GM21737 (cell line): Measurements from ENCODE around the gene SPTBN1.

Experiments
- ATAC-seq: cut with Tn5 transposase; IDR thresholded peaks from one replicate; pipeline ENCODE4 v1.9.1; 2021; ENCODE audit warnings: mild to moderate bottlenecking, moderate library complexity; ENCODE audit not compliant: unreplicated experiment

SPTBN1 gene

DNA sequence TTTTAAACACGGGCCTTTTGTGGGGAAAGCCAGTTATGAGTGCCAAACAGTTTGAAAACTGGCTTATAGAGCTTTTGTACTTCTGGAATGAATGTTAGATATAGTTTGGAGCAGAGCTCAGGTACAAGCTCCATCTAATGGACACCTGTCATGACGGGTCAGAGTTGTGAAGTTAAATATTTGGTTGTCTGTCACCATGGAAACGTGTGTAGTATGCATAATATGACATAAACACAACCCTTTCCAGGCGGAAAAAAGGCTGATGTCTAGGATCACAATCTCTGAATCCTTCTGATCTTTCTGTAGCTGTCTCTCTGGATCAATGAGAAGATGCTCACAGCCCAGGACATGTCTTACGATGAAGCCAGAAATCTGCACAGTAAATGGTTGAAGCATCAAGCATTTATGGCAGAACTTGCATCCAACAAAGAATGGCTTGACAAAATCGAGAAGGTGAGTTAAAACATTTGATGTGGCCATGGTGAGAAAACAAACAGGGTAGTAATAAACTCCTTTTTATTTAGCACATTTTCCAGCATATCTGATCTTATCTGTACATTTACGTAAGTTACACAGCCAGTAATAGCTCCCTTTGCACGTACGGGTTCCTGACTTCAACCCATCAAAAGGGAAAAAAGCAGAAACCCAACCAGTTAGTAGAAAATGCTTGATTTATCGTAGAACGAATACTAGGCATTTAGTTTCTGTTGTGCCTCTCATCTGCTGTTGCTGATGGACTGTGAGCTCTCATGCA lies 186.7 kb downstream of the SPTBN1 start:
- no peak for ATAC-seq

DNA sequence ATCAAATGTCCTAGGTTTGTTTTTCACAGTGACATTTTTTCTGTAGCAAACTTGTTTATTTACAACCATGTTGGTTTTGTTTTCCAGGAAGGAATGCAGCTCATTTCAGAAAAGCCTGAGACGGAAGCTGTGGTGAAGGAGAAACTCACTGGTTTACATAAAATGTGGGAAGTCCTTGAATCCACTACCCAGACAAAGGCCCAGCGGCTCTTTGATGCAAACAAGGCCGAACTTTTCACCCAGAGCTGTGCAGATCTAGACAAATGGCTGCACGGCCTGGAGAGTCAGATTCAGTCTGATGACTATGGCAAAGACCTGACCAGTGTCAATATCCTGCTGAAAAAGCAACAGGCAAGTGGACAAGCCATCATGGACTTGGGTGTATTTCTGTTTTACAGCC lies 188.1 kb downstream of the SPTBN1 start:
- ATAC-seq, result no peak

DNA sequence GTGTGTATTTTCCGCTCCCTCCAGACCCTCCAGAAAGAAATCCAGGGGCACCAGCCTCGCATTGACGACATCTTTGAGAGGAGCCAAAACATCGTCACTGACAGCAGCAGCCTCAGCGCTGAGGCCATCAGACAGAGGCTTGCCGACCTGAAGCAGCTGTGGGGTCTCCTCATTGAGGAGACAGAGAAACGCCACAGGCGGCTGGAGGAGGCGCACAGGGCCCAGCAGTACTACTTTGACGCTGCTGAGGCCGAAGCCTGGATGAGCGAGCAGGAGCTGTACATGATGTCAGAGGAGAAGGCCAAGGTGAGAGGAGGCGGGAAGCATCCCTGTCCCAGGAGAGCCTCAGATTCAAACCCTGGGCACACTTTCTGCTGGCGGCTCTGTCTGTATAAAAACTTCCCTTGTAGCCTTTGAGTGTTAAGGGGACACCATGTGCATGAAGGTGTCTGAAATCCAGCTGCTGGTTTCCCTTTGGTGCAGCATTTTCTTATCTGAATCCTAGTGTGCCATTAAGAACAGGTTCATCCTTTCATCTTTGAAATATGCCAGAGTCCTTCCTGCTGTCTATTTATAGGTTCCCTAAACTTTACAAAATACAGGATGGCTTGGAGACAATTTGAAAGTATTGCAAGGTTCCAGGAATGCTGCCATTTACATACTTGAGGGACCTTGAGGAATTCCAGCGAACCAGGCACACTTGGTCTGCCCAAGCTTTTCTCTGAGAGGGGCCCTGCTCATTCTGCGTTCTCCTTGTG lies 190.2 kb downstream of the SPTBN1 start:
- ATAC-seq, result no peak

DNA sequence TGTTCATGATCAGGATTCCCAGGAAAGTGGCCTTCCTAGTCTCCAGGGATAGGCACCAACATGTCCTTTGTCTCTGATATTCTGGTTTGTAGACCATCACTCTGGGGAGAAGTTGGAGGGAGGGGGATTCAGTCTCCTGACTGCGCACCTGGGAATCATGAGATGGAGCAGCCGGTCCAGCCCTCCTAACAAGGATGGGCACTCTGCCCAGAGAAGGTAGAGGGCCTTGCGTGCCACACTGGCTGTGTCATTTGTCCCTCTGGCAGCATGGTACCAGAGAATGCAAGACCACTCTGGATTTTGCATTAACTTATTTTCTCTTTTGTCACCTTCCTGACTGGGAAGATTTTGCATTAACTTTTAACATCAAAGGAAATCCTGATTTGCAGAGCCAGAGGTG lies 192.1 kb downstream of the SPTBN1 start:
- no peak for ATAC-seq

DNA sequence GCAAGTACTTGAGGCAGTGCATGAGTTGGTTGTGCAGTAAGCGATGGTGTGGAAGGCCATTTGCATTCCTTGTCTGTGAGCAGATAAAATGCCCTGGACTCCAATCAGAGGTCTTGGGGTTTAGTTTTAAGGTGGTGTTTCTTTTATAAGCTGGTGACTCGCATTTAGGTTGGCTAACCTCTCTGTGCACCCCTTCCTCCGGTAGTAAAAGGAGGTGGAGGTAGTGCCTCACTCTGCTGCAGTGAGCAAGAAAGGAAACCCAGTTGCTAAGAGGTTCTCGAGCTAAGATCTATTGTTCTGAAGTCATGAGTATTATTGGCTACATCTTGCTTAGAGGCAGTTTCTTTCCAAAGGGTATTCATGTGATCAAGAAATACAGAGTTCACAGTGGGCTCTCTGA lies 193.1 kb downstream of the SPTBN1 start:
- ATAC-seq, result no peak

DNA sequence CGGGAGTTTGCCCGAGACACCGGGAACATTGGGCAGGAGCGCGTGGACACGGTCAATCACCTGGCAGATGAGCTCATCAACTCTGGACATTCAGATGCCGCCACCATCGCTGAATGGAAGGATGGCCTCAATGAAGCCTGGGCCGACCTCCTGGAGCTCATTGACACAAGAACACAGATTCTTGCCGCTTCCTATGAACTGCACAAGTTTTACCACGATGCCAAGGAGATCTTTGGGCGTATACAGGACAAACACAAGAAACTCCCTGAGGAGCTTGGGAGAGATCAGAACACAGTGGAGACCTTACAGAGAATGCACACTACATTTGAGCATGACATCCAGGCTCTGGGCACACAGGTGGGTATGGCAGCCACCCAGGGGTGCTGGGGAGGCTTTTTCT lies 193.5 kb downstream of the SPTBN1 start:
- no peak for ATAC-seq

DNA sequence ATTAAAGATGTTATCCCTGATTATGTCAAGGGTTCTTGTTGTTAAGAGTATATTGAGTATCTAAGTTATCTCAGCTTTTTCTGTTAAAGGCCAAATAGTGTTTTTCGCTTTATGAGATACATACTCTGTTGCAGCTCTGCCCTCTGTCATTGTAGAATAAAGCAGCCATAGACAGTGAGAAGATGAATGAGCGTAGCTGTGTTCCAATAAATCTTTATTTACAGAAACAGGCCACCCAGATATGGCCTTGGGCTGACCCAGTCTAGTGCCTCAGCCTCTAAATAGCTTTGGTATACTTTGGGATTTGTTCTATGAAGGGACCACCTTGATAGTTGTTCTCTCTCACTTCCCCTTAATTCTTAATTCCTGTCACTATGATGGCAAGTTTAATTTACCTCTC lies 194.5 kb downstream of the SPTBN1 start:
- ATAC-seq, result no peak

DNA sequence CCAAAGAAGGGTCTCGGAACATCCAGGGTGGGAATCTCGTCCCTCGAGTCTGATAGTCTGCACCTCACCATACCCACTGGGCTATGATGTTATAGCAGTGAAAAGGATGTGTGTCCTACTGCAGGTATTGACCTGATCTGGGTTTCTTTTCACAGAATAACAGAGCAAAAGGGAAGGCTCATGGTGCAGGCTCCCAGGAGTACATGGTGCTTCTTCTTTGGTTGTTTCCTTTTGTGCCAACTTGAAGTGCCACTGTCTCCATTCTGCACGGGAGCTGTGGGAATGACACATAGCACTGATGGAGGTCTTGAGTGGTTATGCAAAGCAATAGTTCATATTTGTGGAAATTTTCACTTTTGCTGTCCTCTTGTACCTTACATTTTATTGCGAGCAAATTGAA lies 195.2 kb downstream of the SPTBN1 start:
- no peak for ATAC-seq

DNA sequence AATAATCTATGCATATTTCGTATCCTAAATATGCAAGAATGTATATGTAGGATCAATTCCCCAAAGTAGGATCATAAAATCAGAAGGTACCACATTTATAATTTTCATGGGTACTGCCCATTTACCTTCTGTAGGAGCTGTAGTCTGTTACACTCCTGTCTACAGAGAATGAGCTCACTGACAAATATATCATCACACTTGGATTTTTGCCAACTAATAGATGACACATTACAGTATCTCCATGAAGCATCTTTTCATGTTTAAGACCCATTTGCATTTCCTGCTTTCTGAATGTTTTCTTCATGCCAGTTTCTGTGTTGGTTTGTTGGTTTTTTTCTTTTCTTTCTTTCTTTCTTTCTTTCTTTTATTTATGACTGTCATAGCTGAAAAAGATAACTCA lies 196.4 kb downstream of the SPTBN1 start:
- peak; percentile 69 for ATAC-seq

DNA sequence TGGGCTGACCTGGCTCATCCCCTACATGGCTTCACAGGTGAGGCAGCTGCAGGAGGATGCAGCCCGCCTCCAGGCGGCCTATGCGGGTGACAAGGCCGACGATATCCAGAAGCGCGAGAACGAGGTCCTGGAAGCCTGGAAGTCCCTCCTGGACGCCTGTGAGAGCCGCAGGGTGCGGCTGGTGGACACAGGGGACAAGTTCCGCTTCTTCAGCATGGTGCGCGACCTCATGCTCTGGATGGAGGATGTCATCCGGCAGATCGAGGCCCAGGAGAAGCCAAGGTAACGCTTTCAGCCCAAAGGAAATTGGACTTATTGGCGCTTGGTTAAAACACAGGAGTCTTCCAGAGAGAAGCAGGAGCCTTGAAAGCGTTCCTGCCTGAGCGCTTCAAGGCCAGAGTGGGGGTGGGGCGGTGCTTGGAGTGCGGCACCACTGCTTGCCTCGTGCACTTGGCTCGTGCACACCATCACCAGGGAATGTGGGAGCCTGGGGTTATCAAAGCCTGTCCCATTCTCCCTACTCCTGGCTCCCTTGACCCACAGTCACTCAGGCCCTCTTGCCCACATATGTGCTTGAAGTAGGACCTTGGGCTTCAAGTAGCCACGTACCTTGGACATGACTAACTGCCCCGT lies 197.6 kb downstream of the SPTBN1 start:
- ATAC-seq, result no peak

DNA sequence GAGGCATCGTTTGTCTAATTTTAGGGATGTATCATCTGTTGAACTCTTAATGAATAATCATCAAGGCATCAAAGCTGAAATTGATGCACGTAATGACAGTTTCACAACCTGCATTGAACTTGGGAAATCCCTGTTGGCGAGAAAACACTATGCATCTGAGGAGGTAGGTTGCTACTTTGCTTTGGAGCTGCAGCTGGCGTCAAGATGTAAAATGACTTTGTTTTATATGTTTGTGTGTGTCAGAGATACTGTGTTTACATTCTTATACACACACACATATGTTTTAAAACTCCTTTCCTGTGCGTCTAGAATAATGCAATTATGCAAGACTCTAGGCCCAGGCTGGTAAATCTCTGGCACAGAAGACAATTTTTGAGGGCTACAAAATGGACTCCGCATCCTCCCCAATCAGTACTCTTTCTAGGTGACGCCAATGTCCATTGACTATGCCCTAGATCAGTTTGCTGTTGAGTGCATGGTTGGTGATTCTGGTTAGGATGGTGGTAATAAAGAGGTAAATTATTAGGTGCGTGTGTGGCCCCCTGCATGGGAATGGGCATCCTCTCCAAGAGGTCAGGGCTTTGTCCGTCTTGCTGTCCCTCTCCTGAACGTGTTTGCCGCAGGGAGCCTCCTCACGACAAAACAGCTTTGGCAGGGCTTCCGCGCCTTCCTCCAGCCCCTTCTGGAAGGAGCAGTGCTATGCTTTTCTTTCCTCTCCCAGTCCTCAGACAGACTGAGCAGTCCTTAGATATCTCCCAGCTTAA lies 199.1 kb downstream of the SPTBN1 start:
- ATAC-seq, result no peak

DNA sequence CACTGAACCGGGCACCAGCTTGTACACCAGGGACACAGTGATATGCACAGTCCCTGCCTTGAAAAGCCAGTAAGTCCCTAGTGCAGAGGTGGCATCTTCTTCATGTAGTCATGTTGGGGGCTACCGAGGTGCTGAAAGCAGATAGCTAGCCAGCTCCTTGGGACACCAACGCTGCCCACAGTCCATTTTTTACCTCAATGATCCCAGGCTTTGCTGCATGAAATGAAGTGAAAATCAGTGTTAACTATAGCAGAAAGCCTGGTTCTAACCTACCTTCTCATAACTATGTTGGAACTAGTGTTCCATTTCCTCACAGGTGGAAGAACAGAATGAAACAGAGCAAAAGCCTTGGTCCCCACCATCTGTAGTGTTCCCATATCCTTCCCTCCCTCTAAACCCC lies 200.7 kb downstream of the SPTBN1 start:
- no peak for ATAC-seq

DNA sequence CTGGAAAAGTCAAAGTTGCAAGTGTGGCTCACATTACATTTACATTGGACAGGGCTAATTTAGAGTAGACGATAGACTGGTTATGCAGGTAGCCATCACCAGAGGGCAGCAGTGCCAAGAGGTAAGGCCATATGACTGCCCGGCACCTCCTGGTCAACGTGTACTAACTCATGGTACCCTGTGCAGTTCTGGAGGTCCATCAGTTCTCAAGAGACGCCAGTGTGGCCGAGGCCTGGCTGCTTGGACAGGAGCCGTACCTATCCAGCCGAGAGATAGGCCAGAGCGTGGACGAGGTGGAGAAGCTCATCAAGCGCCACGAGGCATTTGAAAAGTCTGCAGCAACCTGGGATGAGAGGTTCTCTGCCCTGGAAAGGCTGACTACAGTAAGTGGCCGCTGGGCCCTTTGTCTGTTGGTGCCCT lies 201.5 kb downstream of the SPTBN1 start:
- no peak for ATAC-seq

DNA sequence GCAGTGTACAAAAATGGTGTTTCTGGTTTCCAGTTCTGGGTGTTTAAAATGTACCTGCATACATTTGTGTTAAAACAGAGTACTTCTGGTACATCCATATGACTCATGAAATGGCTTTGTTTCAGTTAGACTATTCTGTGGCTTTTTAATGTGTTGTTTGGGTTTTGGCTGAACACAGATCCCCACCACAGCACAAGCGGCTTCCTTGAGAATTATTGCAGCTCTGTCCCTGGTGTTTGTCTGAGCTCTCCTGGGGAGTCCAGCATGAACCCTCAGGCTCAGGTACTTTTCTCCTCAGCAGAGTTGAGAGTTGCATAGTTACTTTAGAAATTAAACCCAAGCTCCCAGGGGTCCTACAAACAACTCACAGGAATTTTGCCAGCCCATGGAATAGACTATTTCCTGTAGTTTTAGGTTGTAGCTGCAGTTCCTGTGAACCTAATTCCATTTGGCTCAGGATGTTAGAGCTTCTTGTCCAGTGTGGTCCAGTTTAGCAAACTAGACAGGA lies 202.5 kb downstream of the SPTBN1 start:
- no peak for ATAC-seq

DNA sequence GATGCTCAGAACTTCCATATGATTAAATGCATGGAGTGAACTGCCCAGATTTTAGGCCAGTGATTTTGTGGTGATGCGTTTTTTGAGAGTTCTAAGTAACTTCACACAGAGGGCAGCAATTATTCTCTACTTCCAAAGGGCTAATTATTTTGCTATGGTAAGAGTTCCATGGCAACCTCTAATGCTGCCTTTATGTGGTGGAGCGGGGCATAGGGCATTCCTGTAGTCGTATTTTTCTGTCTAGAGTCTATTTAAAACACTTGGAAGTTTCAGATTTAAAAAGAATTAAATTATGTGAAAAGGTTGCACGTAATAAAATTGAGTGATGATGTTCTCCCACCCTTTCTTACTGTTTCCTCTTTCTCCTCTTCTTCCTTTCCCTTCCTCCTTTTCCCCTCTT lies 203.4 kb downstream of the SPTBN1 start:
- ATAC-seq, result no peak

DNA sequence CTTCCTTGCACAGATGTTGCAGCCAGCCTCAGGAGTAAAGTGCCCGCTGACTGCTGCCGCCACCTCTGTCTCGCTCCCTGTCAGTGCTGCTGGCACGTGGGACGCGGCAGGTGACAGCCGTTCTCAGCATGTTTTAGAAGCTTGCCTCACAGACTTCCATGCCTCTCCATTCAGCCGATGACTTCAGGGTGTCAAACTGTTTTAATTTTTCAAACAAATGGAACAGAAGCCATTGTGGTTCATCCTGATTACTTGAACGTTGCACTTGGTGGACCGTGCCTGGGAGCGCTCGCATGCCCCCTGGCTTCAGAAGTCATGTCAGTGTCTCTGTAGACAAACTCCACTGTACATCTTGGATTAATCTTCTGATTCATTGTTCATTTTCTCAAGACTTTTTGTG lies 204.6 kb downstream of the SPTBN1 start:
- ATAC-seq, result no peak

DNA sequence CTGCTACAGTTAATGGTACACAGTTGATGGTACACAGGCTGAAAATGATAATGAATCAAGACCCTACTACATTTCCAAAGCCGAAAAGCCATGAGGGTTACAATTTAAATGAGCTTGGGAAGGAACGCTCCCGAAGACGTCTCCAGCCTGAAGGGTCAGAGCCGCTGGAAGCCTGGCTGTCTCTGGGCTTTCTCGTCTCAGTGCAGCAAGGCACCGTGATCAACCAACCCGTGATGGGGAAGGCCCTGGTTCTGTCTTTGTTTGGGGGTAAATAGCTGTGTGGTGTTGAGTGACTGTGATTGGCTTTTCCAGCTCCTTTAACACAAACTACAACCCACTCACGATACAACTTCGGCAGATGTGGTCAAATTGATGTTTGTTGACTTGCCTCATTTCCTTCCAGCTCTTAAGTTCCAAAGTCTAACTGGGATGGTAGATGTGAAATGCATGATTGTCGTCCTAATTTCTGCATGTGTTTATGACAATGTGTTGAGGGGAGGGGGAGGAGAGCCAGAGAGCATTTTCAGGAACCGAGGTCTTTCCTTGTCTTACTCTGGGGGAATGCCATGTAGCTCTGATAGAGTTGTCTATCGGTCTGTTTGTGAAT lies 207.4 kb downstream of the SPTBN1 start:
- no peak for ATAC-seq

DNA sequence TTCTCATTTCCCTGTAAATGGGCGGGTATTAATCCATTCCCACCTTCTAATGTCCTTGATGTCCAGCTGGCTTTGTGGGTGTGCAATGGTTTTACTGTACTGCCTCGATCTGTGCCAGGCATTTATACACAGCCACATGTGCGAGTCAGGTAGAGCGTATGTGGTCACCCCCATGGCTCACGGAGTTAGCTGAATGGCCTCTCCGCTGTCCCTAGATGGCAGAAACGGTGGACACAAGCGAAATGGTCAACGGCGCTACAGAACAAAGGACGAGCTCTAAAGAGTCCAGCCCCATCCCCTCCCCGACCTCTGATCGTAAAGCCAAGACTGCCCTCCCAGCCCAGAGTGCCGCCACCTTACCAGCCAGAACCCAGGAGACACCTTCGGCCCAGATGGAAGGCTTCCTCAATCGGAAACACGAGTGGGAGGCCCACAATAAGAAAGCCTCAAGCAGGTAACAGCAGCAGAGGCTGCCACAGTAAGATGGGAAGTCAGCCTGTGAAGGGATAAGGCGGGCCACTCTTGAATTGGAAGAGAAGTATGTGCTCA lies 208.2 kb downstream of the SPTBN1 start:
- ATAC-seq, result no peak

DNA sequence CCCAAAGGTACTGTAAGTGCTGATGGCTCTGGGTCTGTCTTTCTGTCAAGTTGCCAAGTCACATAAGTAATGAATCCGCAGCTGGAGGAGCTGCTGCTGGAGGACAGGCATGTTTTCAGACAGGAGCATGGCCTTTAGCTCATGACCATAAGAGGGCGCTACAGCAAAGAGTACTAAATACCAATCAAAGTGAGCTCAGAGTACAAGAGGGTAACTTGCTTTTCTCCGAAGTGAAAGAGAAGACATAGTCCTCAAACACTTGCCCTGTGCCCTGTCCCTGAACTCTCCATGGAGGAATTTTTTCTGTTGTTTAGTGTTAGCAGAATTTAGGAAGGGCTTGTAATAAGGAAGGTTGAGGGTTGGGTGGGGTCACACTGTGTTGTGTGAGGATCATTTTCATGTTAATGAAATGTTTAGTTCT lies 209.3 kb downstream of the SPTBN1 start:
- ATAC-seq, result no peak

DNA sequence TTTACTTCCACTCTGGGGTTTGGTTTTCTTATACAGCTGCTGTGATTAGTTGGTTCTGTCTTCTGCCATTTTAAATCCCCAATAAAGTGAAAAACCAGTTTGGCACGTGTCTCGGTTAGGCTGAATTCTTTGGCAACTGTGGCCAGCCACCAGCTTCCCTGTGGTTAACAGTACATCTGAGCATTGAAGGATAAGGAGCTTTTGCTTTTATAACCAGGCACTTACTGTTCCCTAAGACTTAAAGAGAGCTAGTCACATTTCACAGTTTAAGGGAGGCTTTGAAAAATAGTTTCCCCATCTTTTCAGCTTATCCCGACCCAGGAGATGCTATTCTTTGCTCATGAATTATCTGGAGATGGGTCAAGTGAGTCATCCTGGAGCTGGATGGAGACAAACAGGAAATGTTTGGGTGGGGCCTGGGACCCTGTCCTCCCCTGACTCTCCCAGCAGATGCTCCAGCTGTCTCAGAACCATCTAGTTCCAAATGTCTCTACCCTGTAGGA lies 210.1 kb downstream of the SPTBN1 start:
- no peak for ATAC-seq
